Body of pancreas (tissue), 4 donors: ENCODE results near the gene PVALB.

ENCODE experiments used
- POLR2A ChIP-seq, 3 donors: fragments of 450-650 bp; IDR thresholded peaks; one replicate each; pipeline ENCODE4 v1.6.1; 2016; ENCODE audit warnings: antibody characterized with exemption in 3 of 3, mild to moderate bottlenecking in 2 of 3
- TF ChIP-seq, protein P1 (sequence below), 7 experiments: fragments of 450-650 bp in 4 of 7; fragments of 200-600 bp in 3 of 7; sonication (generic) in 3 of 7; IDR thresholded peaks; one replicate each; pipeline ENCODE4 v1.5.1; 2016 to 2019; ENCODE audit warnings: antibody characterized with exemption in 7 of 7

GRCh38 chr22:36808721-36809344 lies 8.0 kb downstream of the PVALB start:
- TF ChIP-seq, protein P1, sequence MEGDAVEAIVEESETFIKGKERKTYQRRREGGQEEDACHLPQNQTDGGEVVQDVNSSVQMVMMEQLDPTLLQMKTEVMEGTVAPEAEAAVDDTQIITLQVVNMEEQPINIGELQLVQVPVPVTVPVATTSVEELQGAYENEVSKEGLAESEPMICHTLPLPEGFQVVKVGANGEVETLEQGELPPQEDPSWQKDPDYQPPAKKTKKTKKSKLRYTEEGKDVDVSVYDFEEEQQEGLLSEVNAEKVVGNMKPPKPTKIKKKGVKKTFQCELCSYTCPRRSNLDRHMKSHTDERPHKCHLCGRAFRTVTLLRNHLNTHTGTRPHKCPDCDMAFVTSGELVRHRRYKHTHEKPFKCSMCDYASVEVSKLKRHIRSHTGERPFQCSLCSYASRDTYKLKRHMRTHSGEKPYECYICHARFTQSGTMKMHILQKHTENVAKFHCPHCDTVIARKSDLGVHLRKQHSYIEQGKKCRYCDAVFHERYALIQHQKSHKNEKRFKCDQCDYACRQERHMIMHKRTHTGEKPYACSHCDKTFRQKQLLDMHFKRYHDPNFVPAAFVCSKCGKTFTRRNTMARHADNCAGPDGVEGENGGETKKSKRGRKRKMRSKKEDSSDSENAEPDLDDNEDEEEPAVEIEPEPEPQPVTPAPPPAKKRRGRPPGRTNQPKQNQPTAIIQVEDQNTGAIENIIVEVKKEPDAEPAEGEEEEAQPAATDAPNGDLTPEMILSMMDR (IDR thresholded peaks at IDR 0.05), result no peak
- no peak for TF ChIP-seq POLR2A (IDR thresholded peaks at IDR 0.05)
